GM23248 (cell line): ENCODE results near the gene NUDT2.

ENCODE experiments used
- EZH2 ChIP-seq: fragments of 200-600 bp; sonication (generic); IDR thresholded peaks from 2 replicates; pipeline ENCODE4 v1.6.1; 2018; ENCODE audit warnings: antibody characterized with exemption, mild to moderate bottlenecking; ENCODE audit not compliant: insufficient read depth, poor library complexity, severe bottlenecking
- EZH2phosphoT487 ChIP-seq: fragments of 200-600 bp; sonication (generic); IDR thresholded peaks from 2 replicates; pipeline ENCODE4 v1.6.1; 2018; ENCODE audit warnings: antibody characterized with exemption, moderate library complexity, mild to moderate bottlenecking, low read depth; ENCODE audit not compliant: insufficient read depth

- TF ChIP-seq EZH2 (no peak), EZH2phosphoT487 (no peak)
Observed at GRCh38 chr9:34374905-34375552, 45.7 kb downstream of the NUDT2 start.
